ENCODE measurements around the gene ESRRG. TPM values are rescaled to one million over a fixed set of nuclear protein-coding genes. Genes with fewer than 3 reads are reported as not detected.

ESRRG gene
- total RNA-seq, 2 donors from 2014 or later, result 14.3 to 38.5 TPM

GRCh38 chr1:216576234-216576937 is 146.8 kb downstream of the ESRRG start:
- H3K4me1 ChIP-seq, result peaks cover 0 to 7% of the 10 kb centered on the region in 2 donors
- no peaks in the 10 kb centered on the region for H3K9me3 ChIP-seq
- no peak overlapping the region for H3K4me3 ChIP-seq
- no peaks in the 10 kb centered on the region for H3K27me3 ChIP-seq
- TF ChIP-seq, protein P1, sequence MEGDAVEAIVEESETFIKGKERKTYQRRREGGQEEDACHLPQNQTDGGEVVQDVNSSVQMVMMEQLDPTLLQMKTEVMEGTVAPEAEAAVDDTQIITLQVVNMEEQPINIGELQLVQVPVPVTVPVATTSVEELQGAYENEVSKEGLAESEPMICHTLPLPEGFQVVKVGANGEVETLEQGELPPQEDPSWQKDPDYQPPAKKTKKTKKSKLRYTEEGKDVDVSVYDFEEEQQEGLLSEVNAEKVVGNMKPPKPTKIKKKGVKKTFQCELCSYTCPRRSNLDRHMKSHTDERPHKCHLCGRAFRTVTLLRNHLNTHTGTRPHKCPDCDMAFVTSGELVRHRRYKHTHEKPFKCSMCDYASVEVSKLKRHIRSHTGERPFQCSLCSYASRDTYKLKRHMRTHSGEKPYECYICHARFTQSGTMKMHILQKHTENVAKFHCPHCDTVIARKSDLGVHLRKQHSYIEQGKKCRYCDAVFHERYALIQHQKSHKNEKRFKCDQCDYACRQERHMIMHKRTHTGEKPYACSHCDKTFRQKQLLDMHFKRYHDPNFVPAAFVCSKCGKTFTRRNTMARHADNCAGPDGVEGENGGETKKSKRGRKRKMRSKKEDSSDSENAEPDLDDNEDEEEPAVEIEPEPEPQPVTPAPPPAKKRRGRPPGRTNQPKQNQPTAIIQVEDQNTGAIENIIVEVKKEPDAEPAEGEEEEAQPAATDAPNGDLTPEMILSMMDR (IDR thresholded peaks at IDR 0.05), result no peak
- H3K27ac ChIP-seq, result no peak overlapping the region
- no peaks in the 10 kb centered on the region for H3K36me3 ChIP-seq
- DNase-seq (ENCODE audit: low spot score), result no peak

GRCh38 chr1:216566641-216567205 is 156.5 kb downstream of the ESRRG start:
- Histone ChIP-seq H3K27ac (no peak overlapping the region), H3K4me1 (peaks cover 0 to 5% of the 10 kb centered on the region in 2 donors)
- TF ChIP-seq, protein P1 (IDR thresholded peaks at IDR 0.05), result no peak

GRCh38 chr1:216563087-216563486 is 160.1 kb downstream of the ESRRG start:
- no peaks in the 10 kb centered on the region for H3K36me3 ChIP-seq
- no peaks in the 10 kb centered on the region for H3K27me3 ChIP-seq
- no peak overlapping the region for H3K27ac ChIP-seq
- no peaks in the 10 kb centered on the region for H3K4me1 ChIP-seq
- no peak overlapping the region for H3K4me3 ChIP-seq
- TF ChIP-seq, protein P1 (IDR thresholded peaks at IDR 0.05), result no peak
- DNase-seq (ENCODE audit: low spot score), result no peak
- no peaks in the 10 kb centered on the region for H3K9me3 ChIP-seq

More at GRCh38 chr1:216566641-216567205, 156.5 kb downstream of the ESRRG start:
- Histone ChIP-seq H3K4me3 (no peak overlapping the region), H3K36me3 (no peaks in the 10 kb centered on the region), H3K27me3 (no peaks in the 10 kb centered on the region), H3K9me3 (no peaks in the 10 kb centered on the region)
- DNase-seq (ENCODE audit: low spot score), result no peak

DNA sequence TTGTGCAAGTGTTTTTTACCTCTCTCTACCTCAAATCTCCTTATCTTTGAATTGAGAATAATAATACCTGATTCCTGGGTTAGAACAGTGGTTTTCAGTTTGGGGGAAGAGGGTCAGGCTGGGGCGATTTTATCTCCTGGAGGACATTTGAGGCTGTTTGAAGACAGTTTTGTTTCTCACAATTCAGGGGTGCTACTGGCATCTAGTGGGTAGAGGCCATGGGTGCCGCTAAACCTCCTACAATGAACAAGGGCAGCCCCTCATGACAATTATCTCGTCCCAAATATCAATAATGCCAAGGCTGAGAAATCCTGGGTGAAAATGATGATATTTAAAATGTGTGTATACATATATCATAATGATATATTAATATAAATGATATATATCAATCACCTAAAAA is 160.8 kb downstream of the ESRRG start:
- Histone ChIP-seq H3K9me3 (no peaks in the 10 kb centered on the region), H3K4me3 (no peak overlapping the region), H3K27ac (no peak overlapping the region), H3K27me3 (no peaks in the 10 kb centered on the region), H3K36me3 (no peaks in the 10 kb centered on the region), H3K4me1 (no peaks in the 10 kb centered on the region)
- no peak for DNase-seq (ENCODE audit: low spot score)
- TF ChIP-seq, protein P1 (IDR thresholded peaks at IDR 0.05), result no peak

DNA sequence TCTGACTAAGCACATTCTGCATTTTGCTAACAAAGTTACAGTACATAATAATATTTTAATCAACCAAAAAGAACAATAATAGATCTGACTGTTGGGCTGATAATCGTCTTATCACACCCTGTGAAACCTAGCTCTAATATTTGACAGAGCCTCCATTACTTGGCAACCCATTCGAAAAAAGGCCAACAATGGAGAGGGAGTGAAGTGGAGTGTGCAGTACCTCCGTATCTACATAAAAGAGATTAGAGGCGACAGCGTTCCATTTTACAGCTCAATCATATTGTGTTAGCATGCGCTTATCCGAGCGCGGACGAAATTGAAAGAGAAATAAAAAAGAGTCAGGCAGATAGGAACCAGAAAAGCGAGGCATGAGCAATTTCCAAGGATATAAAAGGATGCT is 162.7 kb downstream of the ESRRG start:
- Histone ChIP-seq H3K27me3 (no peaks in the 10 kb centered on the region), H3K9me3 (no peaks in the 10 kb centered on the region), H3K36me3 (no peaks in the 10 kb centered on the region), H3K27ac (no peak overlapping the region), H3K4me1 (no peaks in the 10 kb centered on the region), H3K4me3 (peak overlapping the region in 1 of 2 donors; percentile 20)
- TF ChIP-seq, protein P1 (IDR thresholded peaks at IDR 0.05), result no peak
- DNase-seq (ENCODE audit: low spot score), result no peak

All from right atrium auricular region (tissue), 2 donors.